NAMALWA (cell line): ENCODE data around the gene BAIAP2L1.
A peak's percentile ranks its signal among the peaks of the same experiment; 100 is the strongest.
"Not testable (repeated sequence)": the region's sequence is repeated elsewhere in the genome, so short reads cannot be mapped to it uniquely, and the experiment has no call there.

Experiments
- DNase-seq: peaks from one replicate; pipeline ENCODE4 v3.0.0-alpha.2; 2015; ENCODE audit warnings: low spot score

Gene BAIAP2L1

GRCh38 chr7:98398567-98399372 lies 2.1 kb downstream of the BAIAP2L1 start:
- no peak for DNase-seq

GRCh38 chr7:98396768-98397167 lies 4.1 kb downstream of the BAIAP2L1 start:
- no peak for DNase-seq

- DNase-seq: no peak
These were observed 4.9 kb downstream of the BAIAP2L1 start for GRCh38 chr7:98395951-98396350.

GRCh38 chr7:98395481-98395880 lies 5.4 kb downstream of the BAIAP2L1 start:
- DNase-seq: no peak

GRCh38 chr7:98394377-98394836 lies 6.5 kb downstream of the BAIAP2L1 start:
- no peak for DNase-seq

GRCh38 chr7:98387544-98388226 lies 13.2 kb downstream of the BAIAP2L1 start:
- DNase-seq: no peak

GRCh38 chr7:98387131-98387530 lies 13.8 kb downstream of the BAIAP2L1 start:
- peak; percentile 46 for DNase-seq

- not testable (repeated sequence) for DNase-seq
These were observed 15.4 kb downstream of the BAIAP2L1 start for GRCh38 chr7:98385532-98385931.

- no peak for DNase-seq
These were observed 22.6 kb downstream of the BAIAP2L1 start for GRCh38 chr7:98378210-98378819.

GRCh38 chr7:98376711-98377110 lies 24.2 kb downstream of the BAIAP2L1 start:
- no peak for DNase-seq

- no peak for DNase-seq
These were observed 25.2 kb downstream of the BAIAP2L1 start for GRCh38 chr7:98375664-98376063.

- DNase-seq: no peak
These were observed 26.6 kb downstream of the BAIAP2L1 start for GRCh38 chr7:98374285-98374680.

GRCh38 chr7:98372993-98373392 lies 27.9 kb downstream of the BAIAP2L1 start:
- no peak for DNase-seq

GRCh38 chr7:98369726-98370125 lies 31.2 kb downstream of the BAIAP2L1 start:
- DNase-seq: no peak

- no peak for DNase-seq
These were observed 32.2 kb downstream of the BAIAP2L1 start for GRCh38 chr7:98368716-98369115.

- no peak for DNase-seq
These were observed 34.3 kb downstream of the BAIAP2L1 start for GRCh38 chr7:98366562-98366938.

- DNase-seq: no peak
These were observed 34.9 kb downstream of the BAIAP2L1 start for GRCh38 chr7:98365863-98366561.

GRCh38 chr7:98364220-98364619 lies 36.7 kb downstream of the BAIAP2L1 start:
- DNase-seq: no peak

- no peak for DNase-seq
These were observed 38.4 kb downstream of the BAIAP2L1 start for GRCh38 chr7:98362517-98362916.

GRCh38 chr7:98360221-98361130 lies 40.4 kb downstream of the BAIAP2L1 start:
- peak; percentile 37 for DNase-seq

GRCh38 chr7:98359395-98359794 lies 41.5 kb downstream of the BAIAP2L1 start:
- DNase-seq: no peak
